ACHN (cell line): Measurements from ENCODE around the gene URAD.
"Not testable (repeated sequence)": the region's sequence is repeated elsewhere in the genome, so short reads cannot be mapped to it uniquely, and the experiment has no call there.

Source experiments
- DNase-seq: peaks from one replicate; pipeline ENCODE4 v3.0.0-alpha.2; 2015
- in situ Hi-C: cut with HindIII; loops from 2 replicates; pipeline ENCODE4 v1.10.0; 2017; ENCODE audit warnings: low sequenced_read_pairs, low pct_ligation_motif_present, low pct_unique_long_range_greater_than_20kb

URAD gene, protein sequence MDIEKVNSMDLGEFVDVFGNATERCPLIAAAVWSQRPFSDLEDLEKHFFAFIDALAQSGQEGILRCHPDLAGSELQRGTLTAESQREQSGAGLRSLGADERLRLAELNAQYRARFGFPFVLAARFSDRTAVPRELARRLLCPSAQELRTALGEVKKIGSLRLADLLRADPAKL

DNA sequence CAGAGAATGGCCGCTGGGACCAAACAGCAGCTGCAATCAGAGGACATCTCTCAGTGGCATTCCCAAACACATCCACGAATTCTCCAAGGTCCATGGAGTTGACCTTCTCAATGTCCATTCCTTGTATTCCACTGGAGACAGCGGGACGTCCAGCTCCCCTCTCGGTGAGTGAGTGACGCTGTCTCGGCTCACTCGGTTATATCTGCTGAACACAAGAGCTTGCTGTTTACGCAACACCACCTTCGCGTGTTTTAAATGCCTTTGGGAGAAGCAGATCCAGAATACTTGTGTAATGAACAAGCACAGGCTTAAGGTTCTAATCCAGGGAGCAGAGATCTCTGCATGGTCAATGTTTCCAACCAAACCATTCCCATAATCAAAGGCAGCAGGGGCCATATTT lies at the start of gene URAD:
TSS of gene URAD (minus strand) at position 174 of the 400 bp plus-strand sequence. CDS start at position 118, 56 bp downstream.
- DNase-seq: no peak
- in situ Hi-C loops: no loop called here

DNA sequence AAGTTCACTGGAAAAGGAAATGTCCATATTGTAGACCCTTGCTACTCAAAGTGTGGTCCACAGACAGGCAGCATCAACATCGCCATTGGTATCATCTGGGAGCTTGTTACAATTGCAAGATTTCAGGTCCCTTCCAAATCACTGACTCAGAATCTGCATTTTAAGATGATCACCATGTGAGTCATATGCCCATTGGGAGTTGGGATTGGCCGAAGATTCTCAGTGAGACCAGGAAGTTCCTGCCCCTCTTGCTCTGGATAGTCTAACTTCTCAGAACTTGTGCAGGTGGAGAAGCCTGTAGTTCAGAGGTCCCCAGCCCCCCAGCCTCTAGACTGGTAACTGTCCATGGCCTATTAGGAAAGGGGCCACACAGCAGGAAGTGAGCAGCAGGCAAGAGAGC lies 48.9 kb upstream of the URAD start:
- in situ Hi-C loops: no loop called here
- peak; percentile 11 for DNase-seq

DNA sequence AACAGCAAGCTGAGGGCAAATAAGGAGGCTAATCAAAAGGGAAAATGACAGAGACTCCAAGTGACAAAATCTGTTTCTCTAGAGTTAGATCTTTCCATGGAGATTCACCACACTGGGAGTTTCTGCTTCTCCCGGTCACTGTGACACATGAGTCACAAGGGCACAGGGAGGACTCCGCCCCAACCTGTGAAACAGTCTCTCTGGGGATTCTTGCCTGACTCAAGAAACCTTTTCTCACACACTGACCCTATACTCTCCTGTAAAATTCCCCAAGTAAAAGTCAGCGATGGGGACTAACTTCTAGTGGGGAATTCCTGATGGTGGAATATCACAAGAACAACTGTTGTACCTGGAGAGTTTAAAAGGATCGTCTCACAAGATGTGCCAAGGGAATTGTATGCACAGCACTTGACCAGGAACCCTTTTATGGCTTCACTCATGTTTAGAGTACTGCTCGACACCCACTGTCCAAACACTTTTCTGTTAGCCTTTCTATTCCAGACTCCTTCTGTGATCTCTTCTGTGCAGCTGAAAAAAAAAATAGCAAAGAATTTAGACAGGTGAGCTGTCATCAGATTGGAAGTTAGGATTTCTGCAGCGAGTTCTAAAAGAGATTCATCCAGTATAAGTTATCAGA lies 46.8 kb upstream of the URAD start:
- in situ Hi-C loops: no loop called here
- no peak for DNase-seq

DNA sequence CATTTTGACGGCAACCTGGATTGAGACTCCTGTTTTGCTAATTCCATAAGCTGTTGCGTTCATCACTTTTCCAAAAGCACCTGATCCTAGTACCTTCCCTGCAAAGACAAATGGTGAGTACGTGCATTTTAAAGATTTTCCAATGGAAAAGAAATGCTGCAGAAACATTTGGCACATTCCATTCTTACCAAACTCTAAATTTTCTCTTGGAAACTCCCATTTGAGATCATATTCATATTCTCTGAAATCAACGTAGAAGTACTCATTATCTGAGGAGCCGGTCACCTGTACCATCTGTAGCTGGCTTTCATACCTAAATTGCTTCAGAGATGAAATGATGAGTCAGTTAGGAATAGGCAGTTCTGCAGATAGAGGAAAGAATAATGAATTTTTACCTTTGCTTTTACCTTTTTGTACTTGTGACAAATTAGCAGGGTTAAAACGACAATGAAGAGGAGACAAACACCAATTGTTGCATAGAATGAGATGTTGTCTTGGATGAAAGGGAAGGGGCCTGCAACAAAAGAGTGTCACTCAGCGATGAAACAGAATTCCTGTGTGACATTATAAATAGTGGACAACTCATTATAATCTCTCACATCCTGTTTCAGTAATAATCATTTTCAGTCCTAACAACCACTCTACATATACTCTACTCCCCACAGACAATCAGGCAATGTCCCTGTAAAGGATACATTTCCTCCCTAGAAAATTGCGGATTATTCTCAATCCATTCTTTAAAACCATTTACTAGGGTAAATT lies 45.6 kb upstream of the URAD start:
- in situ Hi-C loops: no loop called here
- no peak for DNase-seq

DNA sequence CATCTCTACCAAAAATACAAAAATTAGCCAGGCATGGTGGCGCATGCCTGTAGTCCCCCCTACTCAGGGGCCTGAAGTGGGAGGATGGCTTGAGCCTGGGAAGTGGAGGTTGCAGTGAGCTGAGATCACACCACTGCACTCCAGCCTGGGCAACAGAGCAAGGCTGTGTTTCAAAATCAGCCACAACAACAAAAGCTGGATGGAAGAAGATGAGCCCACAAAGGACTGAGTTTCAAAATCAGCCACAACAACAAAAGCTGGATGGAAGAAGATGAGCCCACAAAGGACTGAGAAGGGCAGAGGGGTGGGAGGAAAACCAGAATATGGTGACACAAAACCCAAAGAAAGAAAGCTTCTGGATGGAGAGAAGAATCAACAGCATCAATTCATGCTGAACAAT lies 43.9 kb upstream of the URAD start:
- DNase-seq, in situ Hi-C loops: not testable (repeated sequence)

DNA sequence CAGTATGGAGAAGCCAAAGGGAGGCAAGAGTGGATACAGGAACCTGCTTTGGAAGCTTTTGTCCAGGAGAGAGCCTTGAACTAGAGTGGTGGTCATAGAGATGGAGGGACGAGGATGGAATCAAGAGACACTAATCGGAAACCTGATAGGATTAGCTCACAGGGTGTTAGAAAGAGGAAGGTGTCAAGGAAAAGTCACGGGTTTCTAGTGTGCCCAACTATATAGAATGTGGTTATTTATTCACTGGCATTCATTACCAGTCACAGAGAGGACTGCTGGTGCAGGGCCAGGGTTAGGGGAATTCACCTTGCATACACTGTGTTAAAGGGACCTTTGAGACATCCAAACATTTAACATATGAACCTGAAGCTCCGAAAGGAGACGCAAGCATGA lies 43.4 kb upstream of the URAD start:
- no peak for DNase-seq
- in situ Hi-C loops: no loop called here

DNA sequence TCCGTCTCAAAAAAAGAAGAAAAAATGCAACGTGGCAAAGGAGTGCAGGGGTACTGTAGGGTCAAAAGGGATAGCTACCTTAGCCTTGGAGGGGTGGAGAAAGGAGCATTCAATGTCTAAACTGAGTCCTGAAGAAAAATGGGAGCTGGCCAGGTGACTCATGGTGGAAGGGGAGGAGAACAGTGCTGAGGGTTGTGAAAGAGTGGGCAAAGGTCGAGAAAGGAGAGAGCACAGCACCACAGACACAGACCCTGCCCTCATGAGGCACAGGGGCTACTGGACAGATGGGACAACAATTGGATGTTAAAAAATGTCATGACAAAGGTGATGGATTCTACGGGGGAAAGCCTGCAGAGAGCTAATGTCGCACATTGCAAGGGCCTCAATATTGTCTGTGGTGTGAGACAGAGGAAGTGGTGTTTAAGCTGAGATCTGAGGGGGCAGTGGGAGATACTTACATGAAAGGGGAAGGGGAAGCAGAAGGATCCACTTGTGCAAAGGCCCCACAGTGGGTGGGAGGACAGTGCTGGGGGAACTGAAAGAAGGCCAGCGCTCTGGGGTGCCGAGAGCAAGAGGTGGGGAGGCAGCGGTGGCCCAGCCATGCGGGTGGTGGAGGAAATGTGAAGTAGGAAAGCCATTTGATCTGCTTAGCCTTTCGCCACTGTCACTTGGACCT lies 42.9 kb upstream of the URAD start:
- in situ Hi-C loops: no loop called here
- no peak for DNase-seq

DNA sequence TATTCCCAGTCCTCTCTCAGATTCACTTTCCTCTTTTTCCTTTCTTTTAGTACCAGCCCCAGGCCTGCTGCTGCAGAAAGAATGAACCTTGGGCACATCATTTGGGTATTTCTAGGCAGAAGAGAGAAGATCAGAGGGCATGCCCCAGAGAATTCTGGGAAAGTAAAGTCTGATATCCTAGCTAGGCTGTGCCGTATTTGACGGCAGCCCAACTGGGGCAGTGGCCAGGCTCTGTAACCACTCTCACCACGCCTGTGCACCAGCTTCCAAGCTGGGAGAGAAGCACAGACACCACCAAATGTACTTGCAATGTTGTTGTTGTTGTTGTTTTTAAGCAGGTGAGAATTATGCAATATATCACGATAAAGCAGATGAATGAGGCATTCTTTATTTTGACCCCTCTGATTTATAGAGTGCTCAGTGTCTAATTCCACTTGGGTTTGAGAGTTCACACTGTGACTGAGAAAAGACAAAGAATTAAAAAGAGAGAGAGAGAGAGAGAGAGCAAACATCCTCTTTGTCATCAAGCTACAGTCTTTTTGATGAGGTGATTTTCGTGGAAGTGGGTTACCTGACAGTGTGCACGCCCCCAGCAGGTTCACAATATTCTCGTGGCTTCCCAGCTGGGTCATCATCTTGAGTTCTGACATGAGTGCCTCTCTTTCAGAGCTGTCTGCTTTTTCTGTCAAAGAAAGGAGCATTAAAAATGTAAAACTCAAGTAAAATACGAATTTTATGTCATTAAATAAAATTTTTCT lies 39.3 kb upstream of the URAD start:
- DNase-seq: no peak
- in situ Hi-C loops: no loop called here

DNA sequence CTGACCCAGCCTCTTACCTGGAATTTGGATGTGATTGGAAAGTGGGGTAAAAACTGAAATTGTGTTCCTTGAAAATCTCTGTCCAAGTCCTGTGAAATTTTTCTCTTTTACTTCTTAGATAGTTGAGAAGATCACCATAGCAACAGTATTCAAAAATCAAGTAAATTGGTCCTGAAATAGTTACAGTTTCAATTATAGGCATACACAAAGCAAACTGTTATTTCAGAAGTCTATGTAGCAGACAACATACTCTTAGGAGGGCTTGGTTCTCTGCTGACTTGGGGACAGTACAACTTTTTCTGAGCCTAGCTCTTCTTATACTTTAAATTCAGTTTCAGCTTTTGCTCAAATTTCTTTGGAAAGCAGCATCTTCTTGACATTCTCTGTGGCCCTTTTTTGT lies 38.6 kb upstream of the URAD start:
- in situ Hi-C loops: no loop called here

DNA sequence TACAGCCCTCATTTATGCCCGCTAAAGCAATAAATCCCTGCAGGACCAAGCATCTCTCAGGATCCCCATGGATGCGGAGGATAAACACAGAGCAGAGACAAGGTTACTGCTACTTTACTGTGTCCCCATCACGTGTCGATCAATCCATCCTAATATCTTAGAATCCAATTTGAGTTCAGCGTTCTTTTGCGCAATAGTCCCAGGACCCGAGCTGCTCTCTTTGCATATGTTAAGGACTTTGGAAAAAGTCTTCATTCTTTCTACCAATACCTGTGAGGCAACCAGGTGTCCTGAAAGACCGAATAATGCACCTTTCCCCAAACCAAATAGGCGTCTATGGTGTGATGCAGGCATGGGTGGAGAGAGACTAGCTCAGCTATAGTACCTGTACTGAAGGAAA lies 38.0 kb upstream of the URAD start:
- in situ Hi-C loops: no loop called here
- DNase-seq: no peak

More for the DNA sequence above, 38.6 kb upstream of the URAD start:
- no peak for DNase-seq

DNA sequence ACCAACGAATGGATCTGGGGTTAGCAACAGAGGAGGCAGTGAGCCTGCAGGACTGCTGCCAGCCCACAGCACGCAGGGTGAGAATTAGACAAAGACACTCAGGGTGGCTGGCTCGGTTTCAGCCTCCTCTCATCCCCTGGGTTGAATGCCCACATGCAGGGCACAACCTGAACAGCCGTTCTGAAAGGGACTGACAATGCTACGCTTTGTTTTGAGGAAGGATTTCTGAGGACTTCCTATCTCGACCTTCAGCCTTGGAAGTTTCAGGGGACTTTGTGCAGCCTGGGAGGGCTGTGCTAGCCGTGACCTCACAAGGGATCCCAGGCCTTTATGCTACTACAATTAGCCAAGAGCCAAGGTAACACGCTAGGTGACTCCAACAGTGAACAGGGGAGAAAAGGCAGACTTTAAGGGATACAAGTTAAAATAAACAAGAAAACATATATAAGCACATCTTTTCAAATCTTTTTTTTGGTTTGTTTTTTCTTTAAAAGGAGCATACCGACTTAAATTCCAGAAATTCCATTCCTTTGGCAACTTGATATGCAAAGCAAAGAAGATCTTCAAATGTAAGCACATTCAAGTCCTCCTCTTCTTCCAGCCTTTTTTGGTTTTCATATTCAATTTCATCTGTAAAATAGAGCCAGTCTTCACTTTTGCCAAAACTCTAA lies 34.5 kb upstream of the URAD start:
- no peak for DNase-seq
- in situ Hi-C loops: no loop called here

DNA sequence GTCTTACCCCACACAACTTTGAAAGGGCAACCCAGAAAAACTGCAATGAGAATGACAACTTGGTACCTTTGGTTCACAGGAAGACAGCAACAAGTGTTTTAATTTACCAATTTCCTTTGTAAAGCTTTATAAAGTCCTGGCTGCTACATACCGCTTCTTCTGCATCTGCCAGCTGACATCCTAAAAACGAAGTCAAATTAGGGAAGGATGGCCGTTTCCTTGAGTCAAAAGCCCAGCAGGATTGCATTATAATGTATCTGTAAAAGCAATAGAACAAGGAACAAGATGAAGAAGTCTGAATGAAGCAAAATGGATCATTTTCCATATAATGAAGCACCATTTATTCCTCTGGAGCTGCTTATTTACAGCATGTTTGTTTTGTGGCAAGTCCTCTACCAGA lies 25.8 kb upstream of the URAD start:
- in situ Hi-C loops: no loop called here
- no peak for DNase-seq

DNA sequence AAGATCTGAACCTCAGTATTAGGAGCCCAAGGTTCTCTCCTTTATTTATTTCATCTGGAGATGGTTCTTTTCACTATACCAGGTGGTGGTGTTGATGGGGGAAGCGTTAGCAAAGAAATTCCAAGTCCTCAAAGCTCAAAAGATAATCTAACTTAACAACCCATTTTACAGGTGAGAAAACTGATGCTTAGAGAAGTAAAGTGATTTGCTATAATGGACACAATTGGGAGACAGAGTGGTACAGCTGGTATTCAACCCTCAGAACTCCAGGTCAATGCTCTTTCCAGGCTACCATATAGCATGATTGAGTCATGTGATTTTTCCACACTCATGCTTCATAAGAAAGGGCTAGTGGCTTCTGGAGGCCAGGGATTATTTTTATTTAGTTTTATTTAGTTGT lies 25.0 kb upstream of the URAD start:
- in situ Hi-C loops: no loop called here
- DNase-seq: no peak

DNA sequence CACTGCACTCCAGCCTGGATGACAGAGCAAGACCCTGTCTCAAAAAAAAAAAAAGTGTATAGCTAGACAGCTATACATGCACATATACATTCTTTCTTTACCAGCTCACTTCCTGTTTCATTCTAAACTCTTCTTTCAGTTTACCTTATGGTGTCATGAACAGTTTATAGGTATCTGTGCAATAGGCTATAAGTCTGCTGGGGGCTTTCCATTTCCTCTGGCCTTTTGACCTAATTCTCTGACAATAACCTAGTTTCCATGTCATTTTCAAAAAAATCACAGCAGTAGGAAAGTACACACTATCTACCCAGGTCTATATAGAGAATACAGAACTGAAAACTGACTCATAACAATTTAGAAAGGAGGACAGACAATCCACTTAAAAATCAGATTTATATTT lies 24.4 kb upstream of the URAD start:
- in situ Hi-C loops: no loop called here

DNA sequence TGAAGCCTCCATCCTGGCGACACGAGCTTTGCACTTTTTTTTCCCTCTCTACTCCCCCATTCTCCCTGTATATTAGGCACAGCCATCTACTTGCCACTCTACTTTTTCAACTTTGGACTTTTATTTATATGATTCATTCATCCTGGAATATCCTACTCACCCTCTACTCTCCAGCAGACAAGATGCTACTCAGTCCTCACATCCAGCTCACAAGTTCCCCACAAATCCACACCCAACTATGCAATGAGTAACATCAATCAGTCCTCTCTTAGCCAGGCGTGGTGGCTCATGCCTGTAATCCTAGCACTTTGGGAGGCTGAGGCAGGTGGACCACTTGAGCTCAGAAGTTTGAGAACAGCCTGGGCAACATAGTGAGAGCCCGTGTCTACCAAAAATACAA lies 23.9 kb upstream of the URAD start:
- no peak for DNase-seq
- in situ Hi-C loops: no loop called here

More for the DNA sequence above, 24.4 kb upstream of the URAD start:
- no peak for DNase-seq

DNA sequence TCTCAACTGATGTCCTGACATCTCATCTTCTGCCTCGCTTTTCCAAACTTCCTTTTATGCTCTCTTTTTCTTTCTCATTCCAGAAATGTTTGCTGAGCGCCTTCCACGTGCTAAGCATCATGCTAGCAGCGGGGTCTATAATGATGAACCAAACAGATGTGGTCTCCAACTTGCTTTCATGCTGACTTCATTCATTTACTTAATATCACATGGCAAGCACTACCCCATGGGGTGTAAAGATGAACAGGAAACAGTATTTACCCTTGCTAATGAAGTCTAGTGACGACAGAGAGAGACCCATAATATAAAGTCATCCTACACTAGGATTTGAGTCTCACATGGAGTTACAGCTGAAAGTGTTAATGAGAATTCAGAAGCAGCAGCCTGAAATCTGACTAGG lies 21.6 kb upstream of the URAD start:
- DNase-seq: no peak

DNA sequence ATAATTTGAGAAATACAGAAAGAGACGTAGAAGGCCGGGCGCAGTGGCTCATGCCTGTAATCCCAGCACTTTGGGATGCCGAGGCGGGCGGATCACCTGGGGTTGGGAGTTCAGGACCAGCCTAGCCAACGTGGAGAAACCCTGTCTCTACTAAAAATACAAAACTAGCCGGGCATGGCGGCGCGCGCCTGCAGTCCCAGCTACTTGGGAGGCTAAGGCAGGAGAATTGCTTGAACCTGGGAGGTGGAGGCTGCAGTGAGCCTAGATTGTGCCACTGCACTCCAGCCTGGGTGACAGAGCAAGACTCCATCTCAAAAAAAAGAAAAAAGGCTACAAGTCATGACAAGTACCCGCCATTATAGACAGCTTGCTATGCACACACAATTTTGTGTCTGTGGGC lies 16.5 kb upstream of the URAD start:
- in situ Hi-C loops, DNase-seq: not testable (repeated sequence)

More for the DNA sequence above, 21.6 kb upstream of the URAD start:
- in situ Hi-C loops: no loop called here
